RWPE1 (cell line): Measurements from ENCODE around the gene IRF9.

Experiments used
- CTCF ChIA-PET: fragments of 350-600 bp; sonication (Branson Sonifier 250); formaldehyde crosslinking; extraction: SDS; loops from one replicate; lab custom pipeline; 2021; lab: Yijun Ruan, JAX
- POLR2A ChIA-PET: fragments of 400-600 bp; formaldehyde crosslinking; extraction: SDS; loops from one replicate; lab custom pipeline; 2020; ENCODE audit warnings: antibody characterized with exemption; ENCODE audit not compliant: low non-redundant PET; lab: Yijun Ruan, JAX
- DNase-seq: peaks from one replicate; pipeline ENCODE4 v3.0.0; 2012; ENCODE audit warnings: low spot score
- H3K27ac ChIP-seq: fragments of 450-650 bp; 2 replicates; pipeline ENCODE4 v1.5.1; 2017
- CTCF ChIP-seq: fragments of 450-650 bp; conservative IDR thresholded peaks from 2 replicates; pipeline ENCODE4 v1.5.1; 2017; ENCODE audit warnings: low read depth, mild to moderate bottlenecking

The IRF9 gene

DNA sequence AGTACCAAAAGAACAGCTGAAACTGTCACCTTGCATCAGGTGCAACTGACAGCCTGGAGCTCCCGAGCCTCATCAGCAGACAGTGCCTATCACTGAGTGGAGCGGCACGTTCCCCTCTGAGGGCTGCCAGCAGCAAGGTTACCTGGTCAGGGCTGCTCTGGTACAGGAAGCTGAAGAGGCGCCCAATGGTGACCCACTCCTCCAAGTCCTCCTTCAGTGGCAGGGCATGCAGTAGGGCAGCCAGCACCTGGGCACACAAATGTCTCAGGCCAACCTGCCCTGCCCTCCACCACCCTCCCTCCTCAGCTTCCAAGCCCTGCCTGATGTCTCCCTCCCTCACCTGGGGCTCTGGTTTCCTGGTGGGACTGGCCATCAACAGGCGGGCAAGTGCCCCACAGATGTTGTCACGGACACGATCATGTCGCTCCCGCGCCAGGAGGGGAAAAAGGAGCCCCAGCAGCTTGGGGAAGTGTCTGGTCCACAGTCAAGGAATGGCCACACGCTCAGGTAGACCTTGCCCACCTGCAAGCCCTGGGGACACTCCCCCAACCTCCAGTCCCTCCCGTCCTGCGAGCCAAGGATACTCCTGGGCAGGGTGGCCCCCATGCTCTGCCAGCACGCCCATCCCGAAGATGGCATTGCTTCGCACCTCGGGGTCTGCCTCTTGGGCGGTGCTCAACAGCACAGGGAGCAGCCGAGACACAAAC is 20.5 kb downstream of the IRF9 start:
- no peak for TF ChIP-seq CTCF
- CTCF ChIA-PET = interaction anchor here (0.7 to 1.1 kb wide), 3 partner anchors 20 to 124 kb away, joined by 3 to 5 read pairs (median 3); partner anchors contain the start of gene IRF9
- no peak for DNase-seq
- peak overlapping the region; percentile 9; the same call in 1 of the 2 replicates for H3K27ac ChIP-seq
- POLR2A ChIA-PET = no interaction called here

- no peak for TF ChIP-seq CTCF
- POLR2A ChIA-PET = interaction anchor here (0.6 kb wide), 1 partner anchor 11 kb away, joined by 7 read pairs; no protein-coding TSS in a partner anchor
- H3K27ac ChIP-seq = peak overlapping the region; percentile 9; the same call in 1 of the 2 replicates
- CTCF ChIA-PET = interaction anchor here (0.7 kb wide), 1 partner anchor 28 kb away, joined by 3 read pairs; no protein-coding TSS in a partner anchor
- DNase-seq = no peak
Observed at GRCh38 chr14:24182110-24182882, 21.2 kb downstream of the IRF9 start.

DNA sequence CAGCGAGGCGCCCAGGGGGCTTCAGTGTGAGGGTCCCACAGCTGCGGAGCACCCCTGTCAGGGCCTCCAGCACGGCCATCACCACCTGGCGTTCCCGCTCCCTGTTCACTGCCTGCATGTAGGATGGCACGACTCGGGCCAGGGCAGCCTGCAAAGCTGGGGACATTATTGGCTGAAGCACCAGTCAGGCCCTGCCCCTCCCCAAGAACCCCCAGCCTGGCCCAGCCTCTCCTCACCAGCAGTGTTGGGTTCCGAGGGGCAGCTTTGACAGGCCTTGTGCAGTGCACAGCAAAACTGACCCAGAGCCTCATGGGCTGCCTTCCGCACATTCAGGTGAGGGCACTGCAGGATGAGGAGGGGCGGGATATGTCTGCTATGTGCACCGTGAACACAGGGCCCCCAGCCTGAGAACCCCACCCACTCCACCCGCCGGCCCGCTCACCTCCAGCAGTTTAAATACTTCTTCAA is 22.0 kb downstream of the IRF9 start:
- POLR2A ChIA-PET = interaction anchor here (0.6 kb wide), 1 partner anchor 12 kb away, joined by 7 read pairs; no protein-coding TSS in a partner anchor

GRCh38 chr14:24184104-24184970 is 23.3 kb downstream of the IRF9 start:
- 0 out of 2 replicates have a peak overlapping the region, but pooled peaks have one; percentile 1 for H3K27ac ChIP-seq
- TF ChIP-seq CTCF = no peak
- POLR2A ChIA-PET = no interaction called here
- no peak for DNase-seq
- CTCF ChIA-PET = no interaction called here

More for the DNA sequence above, 22.0 kb downstream of the IRF9 start:
- CTCF ChIA-PET = no interaction called here
- no peak for TF ChIP-seq CTCF
- no peak for DNase-seq
- peak overlapping the region; percentile 9; the same call in 1 of the 2 replicates for H3K27ac ChIP-seq

DNA sequence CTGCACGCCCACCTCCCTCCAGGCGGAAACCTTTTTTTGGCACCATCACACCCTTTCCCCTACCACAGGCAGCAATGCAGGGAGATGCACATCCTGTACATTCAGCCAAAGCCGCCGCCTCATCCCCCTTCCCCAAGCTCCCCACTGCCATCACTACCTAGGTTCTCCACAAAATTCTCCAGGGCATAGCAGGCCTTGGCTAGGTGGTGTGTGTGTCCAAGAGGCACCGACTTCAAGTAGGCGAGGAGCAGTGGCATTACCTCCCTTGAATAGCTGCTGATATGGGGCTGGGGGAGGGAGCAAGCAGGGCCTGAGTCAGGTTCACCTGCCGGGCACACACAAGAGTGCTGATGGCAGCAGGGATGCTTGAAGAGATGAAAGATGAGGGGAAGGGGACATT is 24.0 kb downstream of the IRF9 start:
- TF ChIP-seq CTCF = no peak
- no peak overlapping the region for H3K27ac ChIP-seq
- no peak for DNase-seq
- POLR2A ChIA-PET = no interaction called here
- CTCF ChIA-PET = no interaction called here
